Upper lobe of right lung (tissue), 1 donor: ENCODE measurements around the gene NTN5. TPM values are rescaled to one million over a fixed set of nuclear protein-coding genes. Genes with fewer than 3 reads are reported as not detected.

Source experiments
- ATAC-seq: fragments of 200-7000 bp; cut with Tn5 transposase; one replicate; pipeline ENCODE4 v1.9.1; 2020; ENCODE audit warnings: mild to moderate bottlenecking, moderate library complexity
- DNase-seq: peaks from one replicate; pipeline ENCODE4 v3.0.0-alpha.2; 2020
- H3K27ac ChIP-seq: fragments of 200-600 bp; one replicate; pipeline ENCODE4 v1.8.0; 2022
- H3K27me3 ChIP-seq: fragments of 200-600 bp; one replicate; pipeline ENCODE4 v1.8.0; 2022; ENCODE audit warnings: mild to moderate bottlenecking
- H3K36me3 ChIP-seq: fragments of 200-600 bp; one replicate; pipeline ENCODE4 v1.8.0; 2022
- H3K4me1 ChIP-seq: fragments of 200-600 bp; one replicate; pipeline ENCODE4 v1.8.0; 2022
- H3K4me3 ChIP-seq: fragments of 200-600 bp; one replicate; pipeline ENCODE4 v1.8.0; 2022; ENCODE audit warnings: mild to moderate bottlenecking
- H3K9me3 ChIP-seq: fragments of 200-600 bp; one replicate; pipeline ENCODE4 v1.8.0; 2022
- intact Hi-C: fragments of 100-400 bp; cut with DNase I; formaldehyde crosslinking; loops from one replicate; pipeline ENCODE4 v1.11.0; 2022
- total RNA-seq: library from RNA; stranded (reverse); fragmentation: NEBNext Ultra II Directional; extraction: Animal tissue kit (Norgen Biotek cat#: 25700); gene quantifications from one replicate; pipeline ENCODE4 v1.2.1, GENCODE V29; 2021
- TF ChIP-seq, protein P1 (sequence below): fragments of 200-600 bp; IDR thresholded peaks from one replicate; pipeline ENCODE4 v1.8.0; 2022; ENCODE audit warnings: antibody characterized with exemption
- donor health status: DM: no; HTN: yes; CAD: no; lungs with severe emphysema.

The NTN5 gene
- total RNA-seq, 1 donor from 2014 or later = 1.2 TPM

DNA sequence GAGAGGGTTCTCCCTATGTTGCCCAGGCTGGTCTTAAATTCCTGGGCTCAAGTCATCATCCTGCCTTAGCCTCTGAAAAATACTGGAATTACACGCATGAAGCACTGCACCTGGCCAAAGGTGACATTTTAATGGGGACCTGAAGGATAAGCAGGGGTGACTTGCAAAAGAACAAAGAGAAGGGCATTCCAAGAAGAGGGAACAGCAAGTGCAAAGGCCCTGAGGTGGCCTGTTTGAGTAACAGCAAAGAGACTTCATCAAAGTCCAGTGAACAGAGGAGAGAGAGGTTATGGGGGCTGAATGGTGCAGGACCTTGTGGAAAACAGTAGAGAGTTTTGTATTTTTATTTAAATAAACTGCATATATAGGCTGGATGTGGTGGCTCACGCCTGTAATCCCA, 31.0 kb downstream of the NTN5 start:
- intact Hi-C loops = no loop called here

DNA sequence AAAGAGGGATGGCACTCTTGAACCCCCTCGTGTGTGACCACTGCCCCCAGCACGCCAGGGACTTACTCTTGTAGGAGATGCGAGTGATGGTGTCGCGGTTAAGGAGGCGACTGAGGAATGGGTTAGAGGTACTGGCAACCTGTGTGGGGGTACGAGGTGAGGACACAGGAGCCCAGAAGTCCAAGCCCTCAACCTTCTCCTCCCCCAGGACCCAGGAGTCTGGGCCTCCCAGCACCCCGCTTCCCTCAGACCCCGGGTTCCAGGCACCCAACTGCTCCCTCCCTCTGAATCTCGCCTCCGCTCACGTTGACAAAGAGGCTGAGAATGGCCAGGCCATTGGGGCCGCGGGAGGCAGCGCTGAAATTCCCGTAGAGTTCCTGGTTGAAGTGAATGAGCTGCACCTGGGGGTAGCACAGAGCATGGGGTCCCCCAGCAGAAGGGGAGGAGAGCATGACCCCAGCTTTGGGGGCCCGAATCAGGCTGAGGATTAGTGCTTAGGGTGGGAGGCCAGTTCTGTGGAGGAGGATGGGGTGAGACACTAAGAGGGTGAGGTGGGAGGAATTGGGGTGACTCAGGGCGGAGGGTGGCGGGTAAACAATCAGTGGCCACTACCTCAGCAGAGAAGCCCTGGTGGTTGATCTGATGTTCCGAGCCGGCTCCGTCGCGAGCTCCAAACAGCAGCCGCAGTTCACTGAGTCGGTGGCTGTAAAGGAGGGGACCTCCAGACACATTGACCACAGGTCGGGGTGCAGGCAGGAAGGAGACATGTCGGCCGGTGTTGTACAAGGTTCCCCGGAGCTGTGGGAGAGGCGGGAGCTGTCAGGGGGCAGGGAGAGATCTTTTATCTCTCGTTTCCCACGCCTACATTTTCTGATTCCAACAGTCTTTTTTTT, 33.1 kb downstream of the NTN5 start:
- H3K4me1 ChIP-seq = peaks cover 16% of the 10 kb centered on the region
- intact Hi-C loops = no loop called here
- no peaks in the 10 kb centered on the region for H3K27me3 ChIP-seq
- TF ChIP-seq, protein P1, sequence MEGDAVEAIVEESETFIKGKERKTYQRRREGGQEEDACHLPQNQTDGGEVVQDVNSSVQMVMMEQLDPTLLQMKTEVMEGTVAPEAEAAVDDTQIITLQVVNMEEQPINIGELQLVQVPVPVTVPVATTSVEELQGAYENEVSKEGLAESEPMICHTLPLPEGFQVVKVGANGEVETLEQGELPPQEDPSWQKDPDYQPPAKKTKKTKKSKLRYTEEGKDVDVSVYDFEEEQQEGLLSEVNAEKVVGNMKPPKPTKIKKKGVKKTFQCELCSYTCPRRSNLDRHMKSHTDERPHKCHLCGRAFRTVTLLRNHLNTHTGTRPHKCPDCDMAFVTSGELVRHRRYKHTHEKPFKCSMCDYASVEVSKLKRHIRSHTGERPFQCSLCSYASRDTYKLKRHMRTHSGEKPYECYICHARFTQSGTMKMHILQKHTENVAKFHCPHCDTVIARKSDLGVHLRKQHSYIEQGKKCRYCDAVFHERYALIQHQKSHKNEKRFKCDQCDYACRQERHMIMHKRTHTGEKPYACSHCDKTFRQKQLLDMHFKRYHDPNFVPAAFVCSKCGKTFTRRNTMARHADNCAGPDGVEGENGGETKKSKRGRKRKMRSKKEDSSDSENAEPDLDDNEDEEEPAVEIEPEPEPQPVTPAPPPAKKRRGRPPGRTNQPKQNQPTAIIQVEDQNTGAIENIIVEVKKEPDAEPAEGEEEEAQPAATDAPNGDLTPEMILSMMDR = no peak
- H3K27ac ChIP-seq = no peak overlapping the region
- H3K36me3 ChIP-seq = no peaks in the 10 kb centered on the region
- DNase-seq (no peak), ATAC-seq (no peak)
- no peaks in the 10 kb centered on the region for H3K9me3 ChIP-seq
- H3K4me3 ChIP-seq = no peak overlapping the region

More for the DNA sequence above, 31.0 kb downstream of the NTN5 start:
- Histone ChIP-seq H3K4me1 (peaks cover 20% of the 10 kb centered on the region), H3K9me3 (no peaks in the 10 kb centered on the region), H3K27me3 (no peaks in the 10 kb centered on the region), H3K36me3 (no peaks in the 10 kb centered on the region), H3K27ac (no peak overlapping the region), H3K4me3 (no peak overlapping the region)
- no peak for ATAC-seq
- TF ChIP-seq, protein P1 = no peak
- no peak for DNase-seq

GRCh38 chr19:48638831-48639381, 33.9 kb downstream of the NTN5 start:
- Histone ChIP-seq H3K4me3 (peak overlapping the region; percentile 80), H3K9me3 (no peaks in the 10 kb centered on the region), H3K27me3 (no peaks in the 10 kb centered on the region), H3K36me3 (no peaks in the 10 kb centered on the region), H3K4me1 (peaks cover 17% of the 10 kb centered on the region), H3K27ac (peak overlapping the region; percentile 93)
- ATAC-seq (no peak), DNase-seq (peak; percentile 72)
- intact Hi-C loops = no loop called here
- TF ChIP-seq, protein P1 = no peak

DNA sequence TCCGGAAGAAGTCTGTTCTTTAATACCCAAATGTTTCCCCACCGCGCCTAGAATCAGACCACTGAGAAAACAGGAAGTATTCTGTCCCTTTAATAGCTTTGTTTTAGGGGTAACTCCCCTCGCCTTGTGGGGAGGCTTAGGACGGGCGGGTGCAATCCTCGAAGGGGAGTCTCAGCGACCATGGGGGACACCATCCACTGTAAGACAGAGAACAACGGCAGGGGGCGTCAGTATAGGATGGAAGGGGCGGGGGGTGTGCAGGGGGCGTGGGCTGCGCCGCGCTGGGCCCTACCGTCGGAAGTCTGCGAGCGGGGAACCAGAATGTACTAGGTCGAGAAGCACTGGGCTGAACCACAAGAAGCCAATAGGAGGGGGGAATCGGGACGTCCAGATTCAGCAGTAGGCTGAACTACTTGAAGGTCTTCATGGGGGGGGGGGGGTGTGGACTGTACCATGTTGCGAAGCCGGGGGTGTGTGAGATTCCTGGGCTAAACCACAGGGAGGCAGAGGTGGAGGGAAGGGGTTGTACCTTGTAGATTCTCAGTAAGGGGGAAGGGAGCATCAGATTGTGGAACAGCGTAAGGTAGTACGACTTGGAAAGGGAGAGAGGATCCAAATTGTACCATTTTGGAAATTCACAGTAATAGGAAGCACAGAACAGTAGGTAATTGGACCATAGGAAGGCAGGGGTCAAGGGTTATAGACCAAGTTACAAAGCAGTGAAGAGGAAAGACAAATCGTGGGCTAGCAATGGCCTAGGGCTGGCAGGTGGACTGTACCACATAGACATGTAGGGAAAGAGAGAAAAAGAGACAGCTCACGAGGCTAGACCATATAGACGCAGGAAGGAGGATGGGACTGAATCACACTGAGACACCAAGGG, 34.6 kb downstream of the NTN5 start:
- peaks cover 24% of the 10 kb centered on the region for H3K4me1 ChIP-seq
- H3K36me3 ChIP-seq = peaks cover 2% of the 10 kb centered on the region
- no peaks in the 10 kb centered on the region for H3K9me3 ChIP-seq
- peak overlapping the region; percentile 93 for H3K27ac ChIP-seq
- ATAC-seq = peak; percentile 56
- TF ChIP-seq, protein P1 = no peak
- H3K27me3 ChIP-seq = no peaks in the 10 kb centered on the region
- peak overlapping the region; percentile 80 for H3K4me3 ChIP-seq
- peak; percentile 89 for DNase-seq
- intact Hi-C loops = no loop called here

DNA sequence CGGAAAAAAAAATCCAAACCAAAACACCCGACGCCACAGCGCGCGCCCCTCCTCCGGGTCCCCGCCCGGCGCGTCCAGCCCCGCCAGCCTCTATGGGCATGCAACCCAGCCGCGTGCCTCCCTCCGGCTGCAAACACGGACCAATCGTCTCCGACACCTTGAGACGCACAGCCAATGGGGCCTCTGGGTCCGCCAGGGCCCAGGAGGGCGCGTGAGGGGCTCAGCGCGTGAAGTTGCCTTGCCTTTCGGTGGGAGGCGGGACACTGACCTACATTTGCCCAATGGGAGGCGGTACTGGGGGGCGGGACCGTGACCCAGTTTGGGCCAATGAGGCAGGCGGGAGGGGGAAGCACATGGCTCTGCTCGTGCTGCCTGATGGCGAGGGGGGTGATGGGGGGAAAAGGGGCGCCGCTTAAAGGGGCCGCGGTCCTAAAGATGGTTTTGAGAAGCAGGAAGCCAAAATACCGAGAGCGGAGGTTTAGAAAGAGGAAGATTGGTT, 35.3 kb downstream of the NTN5 start:
- peak overlapping the region; percentile 80 for H3K4me3 ChIP-seq
- intact Hi-C loops = no loop called here

More for the DNA sequence above, 35.3 kb downstream of the NTN5 start:
- Histone ChIP-seq H3K36me3 (peaks cover 9% of the 10 kb centered on the region), H3K9me3 (no peaks in the 10 kb centered on the region), H3K27me3 (no peaks in the 10 kb centered on the region), H3K4me1 (peaks cover 31% of the 10 kb centered on the region), H3K27ac (peak overlapping the region; percentile 93)
- ATAC-seq (peak; percentile 81), DNase-seq (peak; percentile 100)
- TF ChIP-seq, protein P1 = no peak
